ENCODE results near the gene RAB35. TPM values are rescaled to one million over a fixed set of nuclear protein-coding genes. Genes with fewer than 3 reads are reported as not detected.

Gene RAB35
- 32.6 and 35.0 TPM in 2 replicates for total RNA-seq (2012; rRNA removed)
- polyA plus RNA-seq (2012; rRNA removed), result 47.6 and 49.6 TPM in 2 replicates
- 31.2 and 45.6 TPM in 2 replicates for polyA plus RNA-seq (2012; cell fraction: cytosol; rRNA removed)
- 64.2 and 73.1 TPM in 2 replicates for polyA plus RNA-seq (2012; cell fraction: nucleus; rRNA removed; ENCODE audit: low replicate concordance)
- Bru-seq, nascent RNA, result percentile 83 among the genes with signal in this experiment
- BruChase-seq, experiment 1, labeled RNA remaining after a 6-hour chase, result percentile 81 among the genes with signal in this experiment
- percentile 79 among the genes with signal in this experiment for BruChase-seq, experiment 2, labeled RNA remaining after a 2-hour chase
- long read RNA-seq, transcript RAB35-201 (6 exons, 2,945 nt), result major isoform, 5 of 9 reads
- long read RNA-seq, partial matches to known transcripts, result 0 of 9 reads
- long read RNA-seq, other reads (novel, unspliced or antisense), result 4 of 9 reads

DNA sequence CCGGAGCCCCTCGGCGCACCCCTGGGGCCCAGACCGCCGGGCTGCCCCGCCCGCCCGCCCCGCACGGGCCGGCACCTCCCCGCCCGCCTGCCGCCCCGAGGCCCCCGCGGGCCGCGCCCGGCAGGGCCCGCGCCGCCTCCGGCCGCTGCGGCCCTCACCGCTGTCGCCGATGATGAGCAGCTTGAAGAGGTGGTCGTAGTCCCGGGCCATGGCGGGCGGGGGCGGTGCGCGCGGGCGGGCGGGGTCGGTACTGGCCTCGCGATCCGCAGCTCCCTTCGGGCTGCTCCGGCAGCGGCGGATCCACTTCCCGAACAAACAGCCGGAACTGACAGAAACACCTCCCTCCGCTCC is at the start of gene RAB35:
Gene RAB35 (minus strand): TSS at position 313 of the 351 bp plus-strand sequence. CDS start 103 bp downstream, at position 210.
- peak within 1 kb of the TSS; percentile 98 for H3K27ac ChIP-seq (ENCODE audit: insufficient read depth, low read length)
- in situ Hi-C loops (cut with MboI; ENCODE audit: low sequenced_read_pairs), result loop anchor here (25.0 kb wide), 1 partner anchor 1754 kb away; the partner anchor contains the start of gene TAOK3
- H3K4me3 ChIP-seq (ENCODE audit: insufficient read depth, low read depth, low read length), result peak within 1 kb of the TSS; percentile 95
- peak within 1 kb of the TSS; percentile 87; the same call in 1 of the 3 replicates for H2BK15ac ChIP-seq (ENCODE audit: low read depth, low read length)
- no peaks in the 10 kb centered on the region for H3K27me3 ChIP-seq (ENCODE audit: control insufficient read depth, insufficient read depth, low read length)
- H4K8ac ChIP-seq (ENCODE audit: low read depth in 2 of 2, low read length in 2 of 2), result peak within 1 kb of the TSS; percentile 67 to 98
- peak within 1 kb of the TSS; percentile 99 for H3K14ac ChIP-seq (replicated peaks; ENCODE audit: low read depth, low read length)
- peak within 1 kb of the TSS; percentile 32; the same call in 1 of the 2 replicates for H2BK20ac ChIP-seq (ENCODE audit: low read depth, low read length)
- ChIA-PET POLR2A (ENCODE audit: unreplicated experiment) (interaction anchor here (0.6 kb wide), 1 partner anchor 225 kb away, joined by 4 read pairs; no protein-coding TSS in a partner anchor), CTCF (no interaction called here)
- H3K56ac ChIP-seq (ENCODE audit: extremely low read depth, insufficient read depth, low read length), result peak within 1 kb of the TSS; percentile 82; the same call in 1 of the 2 replicates
- H3K4me1 ChIP-seq (ENCODE audit: control insufficient read depth, insufficient read depth, low read length), result peaks cover 19% of the 10 kb centered on the region
- intact Hi-C loops (cut with micrococcal nuclease), result no loop called here
- dilution Hi-C loops (cut with HindIII; ENCODE audit: low sequenced_read_pairs, unreplicated experiment), result no loop called here
- DNase-seq (no peak), ATAC-seq (ENCODE audit: low read depth) (no peak)
- peaks cover 19 to 64% of the 10 kb centered on the region in 2 experiments for H3K79me1 ChIP-seq (ENCODE audit: low read depth in 1 of 2, low read length in 2 of 2)
- peak within 1 kb of the TSS; percentile 89 for H3K18ac ChIP-seq (ENCODE audit: low read depth, low read length)
- peaks cover 31% of the 10 kb centered on the region for H3K9me1 ChIP-seq (ENCODE audit: insufficient read depth, low read length)
- BruUV-seq (replicated peaks), result no TSS peak
- peak within 1 kb of the TSS; percentile 98 for H3K9ac ChIP-seq (ENCODE audit: low read depth, low read length)
- peak within 1 kb of the TSS; percentile 98 for H3K23ac ChIP-seq (ENCODE audit: low read depth, low read length)
- H4K5ac ChIP-seq (ENCODE audit: low read depth, low read length), result peak within 1 kb of the TSS; percentile 83
- H3K4ac ChIP-seq (ENCODE audit: low read depth, low read length), result peak within 1 kb of the TSS; percentile 97
- no peak for TF ChIP-seq FOS (IDR thresholded peaks at IDR 0.05; ENCODE audit: low read depth, low read length)
- TF ChIP-seq RAD21 (IDR thresholded peaks at IDR 0.05; ENCODE audit: low read length), result no peak
- TF ChIP-seq, protein P1, sequence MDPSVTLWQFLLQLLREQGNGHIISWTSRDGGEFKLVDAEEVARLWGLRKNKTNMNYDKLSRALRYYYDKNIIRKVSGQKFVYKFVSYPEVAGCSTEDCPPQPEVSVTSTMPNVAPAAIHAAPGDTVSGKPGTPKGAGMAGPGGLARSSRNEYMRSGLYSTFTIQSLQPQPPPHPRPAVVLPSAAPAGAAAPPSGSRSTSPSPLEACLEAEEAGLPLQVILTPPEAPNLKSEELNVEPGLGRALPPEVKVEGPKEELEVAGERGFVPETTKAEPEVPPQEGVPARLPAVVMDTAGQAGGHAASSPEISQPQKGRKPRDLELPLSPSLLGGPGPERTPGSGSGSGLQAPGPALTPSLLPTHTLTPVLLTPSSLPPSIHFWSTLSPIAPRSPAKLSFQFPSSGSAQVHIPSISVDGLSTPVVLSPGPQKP (IDR thresholded peaks at IDR 0.05; ENCODE audit: borderline replicate concordance, low read depth, low read length), result no peak
- peak; percentile 73 for TF ChIP-seq POLR2A (IDR thresholded peaks at IDR 0.05; ENCODE audit: low read depth, low read length)
- TF ChIP-seq MAFK (IDR thresholded peaks at IDR 0.05; ENCODE audit: low read depth, low read length), result no peak
- TF ChIP-seq, protein P2, sequence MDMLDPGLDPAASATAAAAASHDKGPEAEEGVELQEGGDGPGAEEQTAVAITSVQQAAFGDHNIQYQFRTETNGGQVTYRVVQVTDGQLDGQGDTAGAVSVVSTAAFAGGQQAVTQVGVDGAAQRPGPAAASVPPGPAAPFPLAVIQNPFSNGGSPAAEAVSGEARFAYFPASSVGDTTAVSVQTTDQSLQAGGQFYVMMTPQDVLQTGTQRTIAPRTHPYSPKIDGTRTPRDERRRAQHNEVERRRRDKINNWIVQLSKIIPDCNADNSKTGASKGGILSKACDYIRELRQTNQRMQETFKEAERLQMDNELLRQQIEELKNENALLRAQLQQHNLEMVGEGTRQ (IDR thresholded peaks at IDR 0.05; ENCODE audit: low read depth, low read length), result no peak
- TF ChIP-seq, protein P3, sequence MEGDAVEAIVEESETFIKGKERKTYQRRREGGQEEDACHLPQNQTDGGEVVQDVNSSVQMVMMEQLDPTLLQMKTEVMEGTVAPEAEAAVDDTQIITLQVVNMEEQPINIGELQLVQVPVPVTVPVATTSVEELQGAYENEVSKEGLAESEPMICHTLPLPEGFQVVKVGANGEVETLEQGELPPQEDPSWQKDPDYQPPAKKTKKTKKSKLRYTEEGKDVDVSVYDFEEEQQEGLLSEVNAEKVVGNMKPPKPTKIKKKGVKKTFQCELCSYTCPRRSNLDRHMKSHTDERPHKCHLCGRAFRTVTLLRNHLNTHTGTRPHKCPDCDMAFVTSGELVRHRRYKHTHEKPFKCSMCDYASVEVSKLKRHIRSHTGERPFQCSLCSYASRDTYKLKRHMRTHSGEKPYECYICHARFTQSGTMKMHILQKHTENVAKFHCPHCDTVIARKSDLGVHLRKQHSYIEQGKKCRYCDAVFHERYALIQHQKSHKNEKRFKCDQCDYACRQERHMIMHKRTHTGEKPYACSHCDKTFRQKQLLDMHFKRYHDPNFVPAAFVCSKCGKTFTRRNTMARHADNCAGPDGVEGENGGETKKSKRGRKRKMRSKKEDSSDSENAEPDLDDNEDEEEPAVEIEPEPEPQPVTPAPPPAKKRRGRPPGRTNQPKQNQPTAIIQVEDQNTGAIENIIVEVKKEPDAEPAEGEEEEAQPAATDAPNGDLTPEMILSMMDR (conservative IDR thresholded peaks at IDR 0.05; ENCODE audit: low read depth, low read length), result no peak
- no peak for TF ChIP-seq BHLHE40 (IDR thresholded peaks at IDR 0.05; ENCODE audit: low read depth, low read length)
- no peak for TF ChIP-seq NFE2L2 (IDR thresholded peaks at IDR 0.05; ENCODE audit: low read depth, low read length)
- H4K20me1 ChIP-seq (ENCODE audit: insufficient read depth, low read length), result peaks cover 56% of the 10 kb centered on the region
- WGBS, 2 experiments (ENCODE audit: extremely low coverage in 2 of 2, insufficient read length in 1 of 2), result no CpG with 5 or more reads among the region's 50 CpGs
- H3K4me2 ChIP-seq (ENCODE audit: low read depth, low read length), result peak within 1 kb of the TSS; percentile 95
- H2BK120ac ChIP-seq (ENCODE audit: low read depth, low read length), result peak within 1 kb of the TSS; percentile 88; the same call in 1 of the 2 replicates
- H3K36me3 ChIP-seq (ENCODE audit: control insufficient read depth, insufficient read depth, low read length), result peaks cover 7% of the 10 kb centered on the region; the same call in 1 of the 2 replicates
- H2BK5ac ChIP-seq (ENCODE audit: low read depth, low read length, poor library complexity, severe bottlenecking), result peak within 1 kb of the TSS; percentile 93
- peak within 1 kb of the TSS; percentile 92 for H4K91ac ChIP-seq (ENCODE audit: insufficient read depth, low read depth, low read length)
- peak within 1 kb of the TSS; percentile 98 for H2AK5ac ChIP-seq (ENCODE audit: low read depth, low read length)
- peak within 1 kb of the TSS; percentile 97 for H2AFZ ChIP-seq (replicated peaks; ENCODE audit: low read length, poor library complexity)
- no peaks in the 10 kb centered on the region for H3K9me3 ChIP-seq (ENCODE audit: control insufficient read depth, insufficient read depth, low read length)
- peak within 1 kb of the TSS; percentile 98 for H2AK9ac ChIP-seq (replicated peaks; ENCODE audit: low read depth, low read length, poor library complexity)

Data from IMR-90 (cell line).